HG02840 (cell line): ENCODE data around the gene ACER1.
"Not testable (repeated sequence)": the region's sequence is repeated elsewhere in the genome, so short reads cannot be mapped to it uniquely, and the experiment has no call there.

ENCODE experiments used
- ATAC-seq: cut with Tn5 transposase; IDR thresholded peaks from one replicate; pipeline ENCODE4 v1.9.1; 2021; ENCODE audit warnings: mild to moderate bottlenecking, moderate library complexity, moderate number of reproducible peaks; ENCODE audit not compliant: unreplicated experiment, low FRiP score

Gene ACER1

GRCh38 chr19:6333439-6333838, at the start of gene ACER1:
TSS of gene ACER1 (minus strand) at chr19:6333612. CDS start at chr19:6333551, 61 bp downstream.
- no peak for ATAC-seq

- no peak for ATAC-seq
These were observed 49.8 kb upstream of the ACER1 start for GRCh38 chr19:6383188-6383587.

- no peak for ATAC-seq
These were observed 47.8 kb upstream of the ACER1 start for GRCh38 chr19:6381030-6381750.

- ATAC-seq = no peak
These were observed 46.3 kb upstream of the ACER1 start for GRCh38 chr19:6379744-6380143.

- no peak for ATAC-seq
These were observed 45.1 kb upstream of the ACER1 start for GRCh38 chr19:6378486-6378885.

GRCh38 chr19:6378041-6378440, 44.6 kb upstream of the ACER1 start:
- no peak for ATAC-seq

GRCh38 chr19:6376512-6377190, 43.2 kb upstream of the ACER1 start:
- ATAC-seq = no peak

GRCh38 chr19:6375411-6376010, 42.1 kb upstream of the ACER1 start, which contains the start of gene PSPN:
TSS of gene PSPN (minus strand) at chr19:6375933. CDS start at chr19:6375849, 84 bp downstream.
- ATAC-seq = no peak

GRCh38 chr19:6374711-6375410, 41.4 kb upstream of the ACER1 start:
- ATAC-seq = no peak

- no peak for ATAC-seq
These were observed 40.8 kb upstream of the ACER1 start for GRCh38 chr19:6374161-6374709.

- ATAC-seq = no peak
These were observed 40.3 kb upstream of the ACER1 start for GRCh38 chr19:6373813-6374108.

- ATAC-seq = peak; percentile 42
These were observed 39.8 kb upstream of the ACER1 start for GRCh38 chr19:6373096-6373812.

- peak; percentile 81 for ATAC-seq
These were observed 39.2 kb upstream of the ACER1 start, which contains the start of gene ALKBH7 for GRCh38 chr19:6372594-6373095. TSS of gene ALKBH7 (plus strand) at chr19:6372794. CDS start at chr19:6372821, 27 bp downstream.

GRCh38 chr19:6364353-6364752, 30.9 kb upstream of the ACER1 start:
- ATAC-seq = no peak

GRCh38 chr19:6362351-6362801, 29.0 kb upstream of the ACER1 start:
- ATAC-seq = no peak

GRCh38 chr19:6362027-6362350, 28.6 kb upstream of the ACER1 start:
- no peak for ATAC-seq

GRCh38 chr19:6360857-6361216, 27.4 kb upstream of the ACER1 start:
- not testable (repeated sequence) for ATAC-seq

GRCh38 chr19:6360445-6360844, 27.0 kb upstream of the ACER1 start:
- ATAC-seq = not testable (repeated sequence)

GRCh38 chr19:6359568-6360341, 26.3 kb upstream of the ACER1 start:
- no peak for ATAC-seq
